Sigmoid colon (tissue), 7 donors: ENCODE data around the gene RMDN2. TPM values are rescaled to one million over a fixed set of nuclear protein-coding genes. Genes with fewer than 3 reads are reported as not detected.

Experiments used
- DNase-seq: peaks from one replicate; pipeline ENCODE4 v3.0.0-alpha.2; 2019
- H3K27ac ChIP-seq, 4 donors: fragments of 200-600 bp; sonication (generic); one replicate each; pipeline ENCODE4 v1.5.1; 2016 to 2019; ENCODE audit warnings: mild to moderate bottlenecking in 1 of 4
- H3K27me3 ChIP-seq, 3 donors: fragments of 200-600 bp; sonication (generic); one replicate each; pipeline ENCODE4 v1.5.1; 2019; ENCODE audit warnings: mild to moderate bottlenecking in 1 of 3
- H3K36me3 ChIP-seq, 4 donors: fragments of 200-600 bp; sonication (generic); one replicate each; pipeline ENCODE4 v1.5.1; 2016 to 2019
- H3K4me1 ChIP-seq, 4 donors: fragments of 200-600 bp; sonication (generic); one replicate each; pipeline ENCODE4 v1.5.1; 2017 to 2019
- H3K4me3 ChIP-seq, 4 donors: fragments of 200-600 bp; sonication (generic); one replicate each; pipeline ENCODE4 v1.5.1; 2017 to 2019; ENCODE audit warnings: mild to moderate bottlenecking in 2 of 4, moderate library complexity in 1 of 4
- H3K9me3 ChIP-seq, 4 donors: fragments of 200-600 bp in 3 of 4; sonication (generic) in 3 of 4; one replicate each; pipeline versions ENCODE4 v1.5.1 to v1.6.1; 2013 to 2019
- EP300 ChIP-seq, 4 donors: sonication (generic); formaldehyde crosslinking; IDR thresholded peaks; one replicate each; pipeline ENCODE4 v1.6.1; 2017; ENCODE audit warnings: antibody characterized with exemption in 4 of 4
- POLR2A ChIP-seq, 2 donors: fragments of 450-650 bp; IDR thresholded peaks; one replicate each; pipeline ENCODE4 v1.6.1; 2016; ENCODE audit warnings: antibody characterized with exemption in 2 of 2, mild to moderate bottlenecking in 2 of 2, moderate library complexity in 2 of 2
- POLR2AphosphoS5 ChIP-seq, 4 donors: sonication (generic); formaldehyde crosslinking; IDR thresholded peaks; one replicate each; pipeline ENCODE4 v1.6.1; 2017; ENCODE audit warnings: antibody characterized with exemption in 4 of 4
- whole genome bisulfite sequencing, 2 donors: extraction: QIAGEN DNeasy Blood & Tissue Kit; methylation state at CpG; one replicate each; pipeline ENCODE4 v1.1.7; 2013; 5-methylcytosine and 5-hydroxymethylcytosine counted together
- intact Hi-C: fragments of 100-400 bp; cut with DNase I; formaldehyde crosslinking; loops from one replicate; pipeline ENCODE4 v1.15.1; 2023
- polyA plus RNA-seq, 3 donors: library from polyadenylated mRNA; stranded (reverse); fragments of 200-250 nt; gene quantifications; one replicate each; pipeline ENCODE4 v1.2.3, GENCODE V29; 2013
- total RNA-seq, 4 donors: library from RNA; depleted of rRNA; stranded (reverse); fragments of >200 nt; gene quantifications; one replicate each; pipeline ENCODE4 v1.1.0, GENCODE V29; 2016
- TF ChIP-seq, protein P1 (sequence below), 4 experiments: fragments of 450-650 bp in 3 of 4; fragments of 200-600 bp in 1 of 4; IDR thresholded peaks; one replicate each; pipeline ENCODE4 v1.5.1; 2016 to 2019; ENCODE audit warnings: antibody characterized with exemption in 4 of 4, mild to moderate bottlenecking in 3 of 4, moderate library complexity in 2 of 4
- donor health status: healthy with polysubstance abuse.
- donor health status: Bipolar disorder and iron deficiency.
- donor health status: healthy.

RMDN2 gene
- total and polyA plus RNA-seq, 7 donors: 4.2 to 15.6 (median 8.6) TPM

DNA sequence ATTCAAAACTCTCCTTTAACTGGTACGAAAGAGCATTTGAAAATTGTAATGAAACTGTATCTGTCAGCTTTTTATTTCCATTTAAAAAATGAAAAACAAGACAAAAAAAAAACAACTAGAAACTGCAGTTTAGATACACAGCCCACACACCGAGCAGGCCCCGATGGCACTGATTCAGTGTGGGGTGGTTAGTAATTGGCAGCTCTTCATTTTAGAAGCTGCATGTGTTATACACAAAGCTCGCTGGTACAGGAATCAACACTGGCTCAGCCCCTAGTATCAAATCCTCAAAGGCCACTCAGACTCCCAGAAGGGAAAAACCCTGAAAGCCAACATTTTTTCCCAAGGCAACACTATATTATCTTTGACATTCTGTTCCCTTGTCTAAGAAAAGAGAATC, 30.5 kb upstream of the RMDN2 start:
- no peak overlapping the region for H3K27ac ChIP-seq
- WGBS, 2 donors: 66 to 85% methylated on average over 4 of the region's 4 CpGs
- intact Hi-C loops: loop anchor here (10.0 kb wide), 1 partner anchor 380 kb away; no protein-coding TSS in a partner anchor
- no peaks in the 10 kb centered on the region for H3K36me3 ChIP-seq
- H3K4me1 ChIP-seq: peaks cover 0 to 7% (median 0%) of the 10 kb centered on the region in 4 donors
- TF ChIP-seq, protein P1, sequence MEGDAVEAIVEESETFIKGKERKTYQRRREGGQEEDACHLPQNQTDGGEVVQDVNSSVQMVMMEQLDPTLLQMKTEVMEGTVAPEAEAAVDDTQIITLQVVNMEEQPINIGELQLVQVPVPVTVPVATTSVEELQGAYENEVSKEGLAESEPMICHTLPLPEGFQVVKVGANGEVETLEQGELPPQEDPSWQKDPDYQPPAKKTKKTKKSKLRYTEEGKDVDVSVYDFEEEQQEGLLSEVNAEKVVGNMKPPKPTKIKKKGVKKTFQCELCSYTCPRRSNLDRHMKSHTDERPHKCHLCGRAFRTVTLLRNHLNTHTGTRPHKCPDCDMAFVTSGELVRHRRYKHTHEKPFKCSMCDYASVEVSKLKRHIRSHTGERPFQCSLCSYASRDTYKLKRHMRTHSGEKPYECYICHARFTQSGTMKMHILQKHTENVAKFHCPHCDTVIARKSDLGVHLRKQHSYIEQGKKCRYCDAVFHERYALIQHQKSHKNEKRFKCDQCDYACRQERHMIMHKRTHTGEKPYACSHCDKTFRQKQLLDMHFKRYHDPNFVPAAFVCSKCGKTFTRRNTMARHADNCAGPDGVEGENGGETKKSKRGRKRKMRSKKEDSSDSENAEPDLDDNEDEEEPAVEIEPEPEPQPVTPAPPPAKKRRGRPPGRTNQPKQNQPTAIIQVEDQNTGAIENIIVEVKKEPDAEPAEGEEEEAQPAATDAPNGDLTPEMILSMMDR (IDR thresholded peaks at IDR 0.05): no peak
- no peak for TF ChIP-seq POLR2AphosphoS5 (IDR thresholded peaks at IDR 0.05)
- TF ChIP-seq POLR2A (IDR thresholded peaks at IDR 0.05): no peak
- TF ChIP-seq EP300 (IDR thresholded peaks at IDR 0.05): no peak
- H3K4me3 ChIP-seq: no peak overlapping the region
- no peak for DNase-seq
- H3K27me3 ChIP-seq: no peaks in the 10 kb centered on the region
- H3K9me3 ChIP-seq: no peaks in the 10 kb centered on the region

DNA sequence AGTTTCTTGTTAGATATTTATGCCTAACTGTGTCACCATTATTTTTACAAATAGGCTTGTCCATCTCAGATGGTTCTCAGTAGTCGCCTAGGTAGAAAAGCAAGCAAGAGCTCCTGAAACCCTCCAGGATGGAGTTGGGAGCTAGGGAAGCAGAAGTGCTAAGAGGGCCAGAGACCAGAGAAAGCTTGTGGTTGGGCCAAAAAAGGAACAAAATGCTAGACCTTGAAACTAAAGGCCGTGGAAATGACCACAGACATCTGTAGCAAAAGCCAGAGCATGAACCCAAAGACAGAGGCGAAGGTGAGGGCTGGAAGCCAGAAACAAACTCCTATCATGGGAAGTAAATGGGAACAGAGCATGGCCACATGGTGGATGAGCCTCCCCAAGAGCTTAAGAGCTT, 29.9 kb upstream of the RMDN2 start:
- Histone ChIP-seq H3K4me1 (peaks cover 0 to 7% (median 0%) of the 10 kb centered on the region in 4 donors), H3K9me3 (no peaks in the 10 kb centered on the region), H3K27me3 (no peaks in the 10 kb centered on the region), H3K36me3 (no peaks in the 10 kb centered on the region), H3K4me3 (no peak overlapping the region), H3K27ac (no peak overlapping the region)
- DNase-seq: no peak
- WGBS, 2 donors: 78 to 90% methylated on average over 3 of the region's 3 CpGs
- no peak for TF ChIP-seq EP300 (IDR thresholded peaks at IDR 0.05)
- no peak for TF ChIP-seq POLR2A (IDR thresholded peaks at IDR 0.05)
- TF ChIP-seq POLR2AphosphoS5 (IDR thresholded peaks at IDR 0.05): no peak
- TF ChIP-seq, protein P1 (IDR thresholded peaks at IDR 0.05): no peak
- intact Hi-C loops: loop anchor here (10.0 kb wide), 1 partner anchor 380 kb away; no protein-coding TSS in a partner anchor

DNA sequence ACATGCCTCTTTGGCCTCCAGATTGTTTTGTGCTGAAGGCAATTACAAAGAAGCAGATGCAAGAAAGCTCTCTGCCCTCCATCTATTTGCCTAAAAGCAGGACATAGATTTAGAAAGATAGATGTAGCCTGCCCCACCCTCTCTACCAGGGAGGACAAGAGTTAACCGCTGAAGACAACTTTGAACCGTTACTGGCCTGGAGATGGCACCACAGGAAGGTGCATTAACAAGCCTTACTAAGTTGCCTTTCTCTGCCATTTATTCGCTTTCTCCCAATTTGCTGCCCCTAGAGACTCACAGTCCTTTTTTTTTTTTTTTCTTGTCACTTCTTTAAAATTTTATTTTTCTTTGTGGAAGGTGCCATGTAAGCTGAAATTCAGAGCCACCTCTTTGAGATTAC, 28.8 kb upstream of the RMDN2 start:
- intact Hi-C loops: loop anchor here (10.0 kb wide), 1 partner anchor 378 kb away; no protein-coding TSS in a partner anchor
- WGBS, 2 donors: 44 to 68% methylated on average over 3 of the region's 3 CpGs

DNA sequence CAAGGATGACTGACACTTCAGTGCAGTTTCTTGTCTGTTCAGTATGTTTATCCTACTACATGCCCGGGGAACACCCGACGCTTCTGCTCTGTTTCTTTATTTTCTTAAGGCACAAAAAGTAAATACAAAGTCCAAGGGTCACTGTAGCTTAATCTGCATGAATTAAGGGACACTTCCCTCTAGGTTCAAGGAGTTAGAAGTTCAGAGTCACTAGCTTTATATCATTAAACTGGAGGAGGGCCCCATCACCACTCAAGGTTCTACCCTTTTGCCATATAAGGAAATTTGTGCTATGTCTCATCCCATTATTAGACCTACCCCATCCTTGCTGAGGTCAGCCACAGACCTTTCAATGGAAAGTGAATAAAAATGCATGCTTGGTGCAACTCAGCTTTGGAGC, 27.6 kb upstream of the RMDN2 start:
- Histone ChIP-seq H3K27me3 (no peaks in the 10 kb centered on the region), H3K4me3 (no peak overlapping the region), H3K27ac (no peak overlapping the region), H3K4me1 (no peaks in the 10 kb centered on the region), H3K9me3 (no peaks in the 10 kb centered on the region), H3K36me3 (no peaks in the 10 kb centered on the region)
- DNase-seq: no peak
- WGBS, 2 donors: 14 to 53% methylated on average over 3 of the region's 3 CpGs
- intact Hi-C loops: loop anchor here (10.0 kb wide), 1 partner anchor 377 kb away; no protein-coding TSS in a partner anchor
- no peak for TF ChIP-seq POLR2A (IDR thresholded peaks at IDR 0.05)
- TF ChIP-seq, protein P1 (IDR thresholded peaks at IDR 0.05): no peak
- TF ChIP-seq EP300 (IDR thresholded peaks at IDR 0.05): no peak
- no peak for TF ChIP-seq POLR2AphosphoS5 (IDR thresholded peaks at IDR 0.05)

More for the DNA sequence above, 28.8 kb upstream of the RMDN2 start:
- DNase-seq: no peak
- H3K27me3 ChIP-seq: no peaks in the 10 kb centered on the region
- H3K4me1 ChIP-seq: peaks cover 0 to 4% (median 0%) of the 10 kb centered on the region in 4 donors
- H3K4me3 ChIP-seq: no peak overlapping the region
- TF ChIP-seq EP300 (IDR thresholded peaks at IDR 0.05): no peak
- no peak for TF ChIP-seq POLR2AphosphoS5 (IDR thresholded peaks at IDR 0.05)
- TF ChIP-seq, protein P1 (IDR thresholded peaks at IDR 0.05): no peak
- H3K36me3 ChIP-seq: no peaks in the 10 kb centered on the region
- H3K27ac ChIP-seq: no peak overlapping the region
- H3K9me3 ChIP-seq: no peaks in the 10 kb centered on the region

DNA sequence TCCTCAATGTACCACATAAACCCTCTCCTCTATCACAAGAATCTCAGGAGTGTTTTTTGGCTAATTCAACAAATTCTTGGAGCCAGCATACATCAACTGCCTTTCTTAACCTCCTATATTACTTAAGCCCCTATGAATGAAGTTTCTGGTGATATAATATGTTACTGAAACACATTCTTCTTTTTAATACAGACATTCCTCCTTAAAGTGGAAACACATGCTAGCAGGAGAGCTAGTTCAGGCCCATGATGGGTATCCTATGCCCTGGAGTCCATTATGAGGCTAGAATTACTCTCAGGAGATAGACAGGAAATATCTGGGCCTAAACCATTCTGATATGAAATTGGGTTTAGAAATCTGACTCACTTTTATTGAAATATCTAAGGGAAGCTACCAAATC, 26.6 kb upstream of the RMDN2 start:
- intact Hi-C loops: loop anchor here (10.0 kb wide), 1 partner anchor 376 kb away; no protein-coding TSS in a partner anchor
- H3K9me3 ChIP-seq: no peaks in the 10 kb centered on the region
- TF ChIP-seq POLR2AphosphoS5 (IDR thresholded peaks at IDR 0.05) (no peak), POLR2A (IDR thresholded peaks at IDR 0.05) (no peak), EP300 (IDR thresholded peaks at IDR 0.05) (no peak)
- TF ChIP-seq, protein P1 (IDR thresholded peaks at IDR 0.05): no peak

More for the DNA sequence above, 26.6 kb upstream of the RMDN2 start:
- Histone ChIP-seq H3K4me3 (no peak overlapping the region), H3K27me3 (no peaks in the 10 kb centered on the region), H3K36me3 (no peaks in the 10 kb centered on the region), H3K27ac (no peak overlapping the region), H3K4me1 (no peaks in the 10 kb centered on the region)
- no peak for DNase-seq
